Measurements from ENCODE around the gene POLR3GL. TPM values are rescaled to one million over a fixed set of nuclear protein-coding genes. Genes with fewer than 3 reads are reported as not detected.

The POLR3GL gene
- total and polyA plus RNA-seq, 9 donors = 28.5 to 42.6 (median 38.2) TPM

Other genes starting within 250 kb of the POLR3GL start
- 0.09 TPM for gene CD160, start 245.2 kb upstream of the POLR3GL start, total RNA-seq
- under 1 TPM; 0.10 to 0.95 (median 0.80) TPM for gene CD160, start 245.2 kb upstream of the POLR3GL start, polyA plus RNA-seq (ENCODE audit: insufficient read depth in 1 of 8, insufficient read length in 8 of 8, low replicate concordance in 1 of 8)
- gene RNF115, start 140.6 kb upstream of the POLR3GL start, total RNA-seq = 13.7 TPM
- gene RNF115, start 140.6 kb upstream of the POLR3GL start, polyA plus RNA-seq (ENCODE audit: insufficient read depth in 1 of 8, insufficient read length in 8 of 8, low replicate concordance in 1 of 8) = 10 to 100 TPM; 10.8 to 18.8 (median 13.3) TPM
- 19.8 TPM for gene POLR3C, start 140.5 kb upstream of the POLR3GL start, total RNA-seq
- 10 to 100 TPM; 16.2 to 24.8 (median 20.9) TPM for gene POLR3C, start 140.5 kb upstream of the POLR3GL start, polyA plus RNA-seq (ENCODE audit: insufficient read depth in 1 of 8, insufficient read length in 8 of 8, low replicate concordance in 1 of 8)
- 15.9 TPM for gene NUDT17, start 119.1 kb upstream of the POLR3GL start, total RNA-seq
- gene NUDT17, start 119.1 kb upstream of the POLR3GL start, polyA plus RNA-seq (ENCODE audit: insufficient read depth in 1 of 8, insufficient read length in 8 of 8, low replicate concordance in 1 of 8) = 10 to 100 TPM; 11.9 to 20.8 (median 13.8) TPM
- 20.8 TPM for gene PIAS3, start 105.6 kb upstream of the POLR3GL start, total RNA-seq
- 10 to 100 TPM; 37.1 to 63.8 (median 47.2) TPM for gene PIAS3, start 105.6 kb upstream of the POLR3GL start, polyA plus RNA-seq (ENCODE audit: insufficient read depth in 1 of 8, insufficient read length in 8 of 8, low replicate concordance in 1 of 8)
- 2.2 TPM for gene ANKRD35, start 78.8 kb upstream of the POLR3GL start, total RNA-seq
- gene ANKRD35, start 78.8 kb upstream of the POLR3GL start, polyA plus RNA-seq (ENCODE audit: insufficient read depth in 1 of 8, insufficient read length in 8 of 8, low replicate concordance in 1 of 8) = 1 to 10 TPM; 2.3 to 4.8 (median 3.1) TPM
- 5.9 TPM for gene ITGA10, start 54.6 kb upstream of the POLR3GL start, total RNA-seq
- gene ITGA10, start 54.6 kb upstream of the POLR3GL start, polyA plus RNA-seq (ENCODE audit: insufficient read depth in 1 of 8, insufficient read length in 8 of 8, low replicate concordance in 1 of 8) = 10 to 100 TPM in 2 of 8 donors, 1 to 10 TPM in 6; 3.6 to 11.1 (median 6.6) TPM
- gene PEX11B, start 46.0 kb upstream of the POLR3GL start, total RNA-seq = 18.0 TPM
- gene PEX11B, start 46.0 kb upstream of the POLR3GL start, polyA plus RNA-seq (ENCODE audit: insufficient read depth in 1 of 8, insufficient read length in 8 of 8, low replicate concordance in 1 of 8) = 10 to 100 TPM; 19.4 to 24.9 (median 23.7) TPM
- 116 TPM for gene RBM8A, start 37.2 kb upstream of the POLR3GL start, total RNA-seq
- 100 to 1,000 TPM; 114 to 136 (median 132) TPM for gene RBM8A, start 37.2 kb upstream of the POLR3GL start, polyA plus RNA-seq (ENCODE audit: insufficient read depth in 1 of 8, insufficient read length in 8 of 8, low replicate concordance in 1 of 8)
- 23.4 TPM for gene LIX1L, start 6.7 kb upstream of the POLR3GL start, total RNA-seq
- gene LIX1L, start 6.7 kb upstream of the POLR3GL start, polyA plus RNA-seq (ENCODE audit: insufficient read depth in 1 of 8, insufficient read length in 8 of 8, low replicate concordance in 1 of 8) = 10 to 100 TPM; 26.1 to 35.9 (median 29.0) TPM
- gene ANKRD34A, start 115 bp upstream of the POLR3GL start, total RNA-seq = 0.22 TPM
- gene ANKRD34A, start 115 bp upstream of the POLR3GL start, polyA plus RNA-seq (ENCODE audit: insufficient read depth in 1 of 8, insufficient read length in 8 of 8, low replicate concordance in 1 of 8) = 1 to 10 TPM in 6 of 8 donors, under 1 TPM in 2; 0.76 to 1.7 (median 1.1) TPM
- 411 TPM for gene TXNIP, start 31.9 kb downstream of the POLR3GL start, total RNA-seq
- gene TXNIP, start 31.9 kb downstream of the POLR3GL start, polyA plus RNA-seq (ENCODE audit: insufficient read depth in 1 of 8, insufficient read length in 8 of 8, low replicate concordance in 1 of 8) = 100 to 1,000 TPM; 251 to 323 (median 290) TPM
- gene HJV, start 57.0 kb downstream of the POLR3GL start, total RNA-seq = 174 TPM
- 100 to 1,000 TPM; 128 to 235 (median 193) TPM for gene HJV, start 57.0 kb downstream of the POLR3GL start, polyA plus RNA-seq (ENCODE audit: insufficient read depth in 1 of 8, insufficient read length in 8 of 8, low replicate concordance in 1 of 8)
- 1.8 TPM for gene NBPF10, start 180.1 kb downstream of the POLR3GL start, total RNA-seq
- gene NBPF10, start 180.1 kb downstream of the POLR3GL start, polyA plus RNA-seq (ENCODE audit: insufficient read depth in 1 of 8, insufficient read length in 8 of 8, low replicate concordance in 1 of 8) = 1 to 10 TPM; 1.1 to 2.6 (median 1.6) TPM